Fibroblast of villous mesenchyme (primary cell): ENCODE measurements around the gene NIFK. TPM values are rescaled to one million over a fixed set of nuclear protein-coding genes. Genes with fewer than 3 reads are reported as not detected.
A peak's percentile ranks its signal among the peaks of the same experiment; 100 is the strongest.
"Not testable (repeated sequence)": the region's sequence is repeated elsewhere in the genome, so short reads cannot be mapped to it uniquely, and the experiment has no call there.

Experiments used
- DNase-seq: peaks from one replicate; pipeline ENCODE4 v3.0.0-alpha.2; 2010; ENCODE audit warnings: low read depth
- H3K4me3 ChIP-seq: 2 replicates; pipeline ENCODE4 v1.5.1; 2011; ENCODE audit warnings: low read depth, mild to moderate bottlenecking, low read length
- CTCF ChIP-seq: IDR thresholded peaks from 2 replicates; pipeline ENCODE4 v1.5.1; 2012; ENCODE audit warnings: low read depth, mild to moderate bottlenecking, low read length; ENCODE audit not compliant: insufficient read depth
- total RNA-seq: library from RNA; depleted of rRNA; stranded (reverse); fragments of >200 nt; gene quantifications from 2 replicates; pipeline ENCODE4 v1.2.3, GENCODE V29; 2012

The NIFK gene
- total RNA-seq, 1 donor = 50.1 TPM

- no peak overlapping the region for H3K4me3 ChIP-seq
- TF ChIP-seq CTCF = no peak
- peak; percentile 19 for DNase-seq
Measured at GRCh38 chr2:121694398-121695170, 42.1 kb downstream of the NIFK start.

- H3K4me3 ChIP-seq, DNase-seq: not testable (repeated sequence)
Measured at GRCh38 chr2:121690572-121690971, 46.1 kb downstream of the NIFK start.

GRCh38 chr2:121690095-121690494, 46.6 kb downstream of the NIFK start:
- DNase-seq = no peak
- no peak overlapping the region for H3K4me3 ChIP-seq
- TF ChIP-seq CTCF = no peak

GRCh38 chr2:121689356-121689755, 47.3 kb downstream of the NIFK start:
- DNase-seq = peak; percentile 68
- peak; percentile 53 for TF ChIP-seq CTCF
- no peak overlapping the region for H3K4me3 ChIP-seq

GRCh38 chr2:121688820-121689219, 47.9 kb downstream of the NIFK start:
- no peak for TF ChIP-seq CTCF
- no peak for DNase-seq
- H3K4me3 ChIP-seq = no peak overlapping the region

- no peak overlapping the region for H3K4me3 ChIP-seq
- TF ChIP-seq CTCF = no peak
- no peak for DNase-seq
Measured at GRCh38 chr2:121686902-121687301, 49.8 kb downstream of the NIFK start.

GRCh38 chr2:121686218-121686617, 50.5 kb downstream of the NIFK start:
- TF ChIP-seq CTCF = no peak
- DNase-seq = no peak
- no peak overlapping the region for H3K4me3 ChIP-seq
